GM12874 (cell line): Measurements from ENCODE around the gene CLN6.

ENCODE experiments used
- CTCF ChIP-seq: IDR thresholded peaks from 2 replicates; pipeline ENCODE4 v1.5.1; 2011; ENCODE audit warnings: low read depth, mild to moderate bottlenecking, control low read depth, low read length, moderate library complexity; ENCODE audit not compliant: insufficient read depth

CLN6 gene

GRCh38 chr15:68205558-68205944, 24.0 kb downstream of the CLN6 start:
- no peak for TF ChIP-seq CTCF

- TF ChIP-seq CTCF = no peak
These were observed 24.6 kb downstream of the CLN6 start, which contains the start of gene CALML4 for GRCh38 chr15:68204776-68205557. Gene CALML4 (minus strand): TSS chr15:68205332. CDS start chr15:68205247, 85 bp downstream.

GRCh38 chr15:68204361-68204760, 25.2 kb downstream of the CLN6 start:
- TF ChIP-seq CTCF = no peak

- TF ChIP-seq CTCF = no peak
These were observed 25.6 kb downstream of the CLN6 start for GRCh38 chr15:68203956-68204355.

GRCh38 chr15:68203486-68203885, 26.0 kb downstream of the CLN6 start:
- TF ChIP-seq CTCF = no peak

- TF ChIP-seq CTCF = no peak
These were observed 27.7 kb downstream of the CLN6 start for GRCh38 chr15:68201879-68202261.

GRCh38 chr15:68201153-68201878, 28.2 kb downstream of the CLN6 start:
- TF ChIP-seq CTCF = no peak
